Mucosa of rectum (tissue), 2 donors: ENCODE measurements around the gene OR1G1.
"Not testable (repeated sequence)": the region's sequence is repeated elsewhere in the genome, so short reads cannot be mapped to it uniquely, and the experiment has no call there.

Experiments used
- H3K27ac ChIP-seq, 2 donors: one replicate each; pipeline ENCODE4 v1.7.0; 2013; ENCODE audit warnings: inconsistent platforms in 2 of 2, low read depth in 2 of 2, low read length in 2 of 2
- H3K27me3 ChIP-seq, 2 donors: one replicate each; pipeline ENCODE4 v1.7.0; 2013; ENCODE audit warnings: low read length in 2 of 2; ENCODE audit not compliant: control insufficient read depth in 2 of 2, insufficient read depth in 2 of 2
- H3K36me3 ChIP-seq, 2 donors: one replicate each; pipeline ENCODE4 v1.7.0; 2013; ENCODE audit warnings: low read length in 2 of 2; ENCODE audit not compliant: control insufficient read depth in 2 of 2, insufficient read depth in 2 of 2
- H3K4me1 ChIP-seq, 2 donors: one replicate each; pipeline ENCODE4 v1.7.0; 2013; ENCODE audit warnings: low read length in 2 of 2, mild to moderate bottlenecking in 1 of 2; ENCODE audit not compliant: control insufficient read depth in 2 of 2, insufficient read depth in 2 of 2
- H3K4me3 ChIP-seq, 2 donors: one replicate each; pipeline ENCODE4 v1.7.0; 2013; ENCODE audit warnings: low read length in 2 of 2
- H3K9ac ChIP-seq, 2 donors: one replicate each; pipeline ENCODE4 v1.7.0; 2013; ENCODE audit warnings: low read length in 2 of 2, low read depth in 1 of 2, mild to moderate bottlenecking in 1 of 2
- H3K9me3 ChIP-seq, 2 donors: one replicate each; pipeline ENCODE4 v1.7.0; 2013; ENCODE audit warnings: low read length in 2 of 2; ENCODE audit not compliant: control insufficient read depth in 2 of 2
- donor health status: healthy.
- donor health status: Normal muscosa, but diverticular disease.

Gene OR1G1

GRCh38 chr17:3127451-3127850 is at the start of gene OR1G1:
OR1G1 (minus strand) TSS chr17:3127551; CDS start chr17:3127551, 0 bp downstream.
- no peaks in the 10 kb centered on the region for H3K4me1 ChIP-seq
- H3K4me3 ChIP-seq: no peak within 1 kb of the TSS
- peaks cover 2 to 3% of the 10 kb centered on the region in 2 donors for H3K27me3 ChIP-seq
- H3K27ac ChIP-seq: no peak within 1 kb of the TSS
- no peaks in the 10 kb centered on the region for H3K36me3 ChIP-seq
- H3K9me3 ChIP-seq: no peaks in the 10 kb centered on the region
- no peak within 1 kb of the TSS for H3K9ac ChIP-seq

GRCh38 chr17:3167574-3167973 is 40.2 kb upstream of the OR1G1 start:
- H3K9ac ChIP-seq: no peak overlapping the region
- H3K4me1 ChIP-seq: no peaks in the 10 kb centered on the region
- H3K9me3 ChIP-seq: no peaks in the 10 kb centered on the region
- H3K27me3 ChIP-seq: no peaks in the 10 kb centered on the region
- no peak overlapping the region for H3K27ac ChIP-seq
- H3K4me3 ChIP-seq: no peak overlapping the region
- no peaks in the 10 kb centered on the region for H3K36me3 ChIP-seq

GRCh38 chr17:3157218-3157617 is 29.9 kb upstream of the OR1G1 start:
- H3K9ac ChIP-seq: no peak overlapping the region
- H3K4me1 ChIP-seq: no peaks in the 10 kb centered on the region
- H3K27ac ChIP-seq: no peak overlapping the region
- no peak overlapping the region for H3K4me3 ChIP-seq
- no peaks in the 10 kb centered on the region for H3K27me3 ChIP-seq
- H3K9me3 ChIP-seq: no peaks in the 10 kb centered on the region
- H3K36me3 ChIP-seq: no peaks in the 10 kb centered on the region

- H3K4me1 ChIP-seq, H3K4me3 ChIP-seq, H3K9me3 ChIP-seq, H3K27me3 ChIP-seq, H3K27ac ChIP-seq, H3K9ac ChIP-seq, H3K36me3 ChIP-seq: not testable (repeated sequence)
Measured at GRCh38 chr17:3137494-3137893, 10.1 kb upstream of the OR1G1 start.

GRCh38 chr17:3104322-3104721 is 23.0 kb downstream of the OR1G1 start, which contains the start of gene OR1D2:
OR1D2 (minus strand) TSS chr17:3104422; CDS start chr17:3092996, 11,426 bp downstream.
- H3K9ac ChIP-seq: no peak within 1 kb of the TSS
- H3K27me3 ChIP-seq: no peaks in the 10 kb centered on the region
- no peak within 1 kb of the TSS for H3K4me3 ChIP-seq
- no peaks in the 10 kb centered on the region for H3K36me3 ChIP-seq
- no peaks in the 10 kb centered on the region for H3K4me1 ChIP-seq
- H3K27ac ChIP-seq: no peak within 1 kb of the TSS
- H3K9me3 ChIP-seq: no peaks in the 10 kb centered on the region
